Endodermal cell (in vitro differentiated cells): ENCODE measurements around the gene SCUBE1. TPM values are rescaled to one million over a fixed set of nuclear protein-coding genes. Genes with fewer than 3 reads are reported as not detected.
A peak's percentile ranks its signal among the peaks of the same experiment; 100 is the strongest.

Experiments
- DNase-seq: peaks from one replicate; pipeline ENCODE4 v3.0.0-alpha.2; 2017
- H3K27ac ChIP-seq: 2 replicates; pipeline ENCODE4 v1.5.1; 2013; ENCODE audit warnings: mild to moderate bottlenecking, low read depth, low read length, moderate library complexity
- H3K27me3 ChIP-seq: 2 replicates; pipeline ENCODE4 v1.6.1; 2013; ENCODE audit warnings: mild to moderate bottlenecking, low read length, moderate library complexity; ENCODE audit not compliant: insufficient read depth, control insufficient read depth, poor library complexity, severe bottlenecking
- H3K36me3 ChIP-seq: 2 replicates; pipeline ENCODE4 v1.7.0; 2013; ENCODE audit warnings: mild to moderate bottlenecking, low read length, moderate library complexity; ENCODE audit not compliant: control insufficient read depth, insufficient read depth
- H3K4me1 ChIP-seq: one replicate; pipeline ENCODE4 v1.7.0; 2013; ENCODE audit warnings: low read length; ENCODE audit not compliant: control insufficient read depth, insufficient read depth
- H3K4me3 ChIP-seq: 2 replicates; pipeline ENCODE4 v1.5.1; 2013; ENCODE audit warnings: mild to moderate bottlenecking, low read length, moderate library complexity
- H3K9ac ChIP-seq: 2 replicates; pipeline ENCODE4 v1.6.1; 2013; ENCODE audit warnings: mild to moderate bottlenecking, low read length, moderate library complexity; ENCODE audit not compliant: poor library complexity, severe bottlenecking; ENCODE audit errors: extremely low read depth
- H3K9me3 ChIP-seq: 2 replicates; pipeline ENCODE4 v1.6.1; 2013; ENCODE audit warnings: mild to moderate bottlenecking, low read length, moderate library complexity; ENCODE audit not compliant: control insufficient read depth
- H3K27ac Mint-ChIP-seq: 2 replicates; pipeline ENCODE4 v1.8.0; 2020; ENCODE audit warnings: mixed read lengths
- H3K27me3 Mint-ChIP-seq: 2 replicates; pipeline ENCODE4 v1.8.0; 2021; ENCODE audit warnings: mild to moderate bottlenecking, mixed read lengths; ENCODE audit not compliant: insufficient read depth
- H3K36me3 Mint-ChIP-seq: 2 replicates; pipeline ENCODE4 v1.8.0; 2020; ENCODE audit warnings: low read depth, mixed read lengths
- H3K4me1 Mint-ChIP-seq: 2 replicates; pipeline ENCODE4 v1.8.0; 2020; ENCODE audit warnings: mixed read lengths
- H3K4me3 Mint-ChIP-seq: 2 replicates; pipeline ENCODE4 v1.8.0; 2020; ENCODE audit warnings: mild to moderate bottlenecking, moderate library complexity, mixed read lengths
- H3K9me3 Mint-ChIP-seq: 2 replicates; pipeline ENCODE4 v1.8.0; 2020; ENCODE audit warnings: mild to moderate bottlenecking, mixed read lengths
- CTCF ChIP-seq: fragments of 200-600 bp; sonication (generic); conservative IDR thresholded peaks from 2 replicates; pipeline ENCODE4 v1.5.0; 2021; ENCODE audit warnings: antibody characterized with exemption, mild to moderate bottlenecking
- WGBS, 2 experiments: methylation state at CpG; one replicate each; pipeline versions ENCODE4 v1.1.5 to v1.1.7; 2013; ENCODE audit warnings: missing lambda C conversion rate in 2 of 2, mixed read lengths in 1 of 2; ENCODE audit not compliant: insufficient coverage in 1 of 2, insufficient read length in 1 of 2; 5-methylcytosine and 5-hydroxymethylcytosine counted together
- total RNA-seq, 2 donors: library from RNA; stranded (reverse); fragmentation: NEBNext Ultra II Directional in 1 of 2; extraction: Animal tissue kit (Norgen Biotek cat#: 25700) in 1 of 2; gene quantifications; 2 replicates in 1 of 2; 3 replicates in 1 of 2; pipeline ENCODE4 v1.2.1, GENCODE V29; 2021

The SCUBE1 gene
- total RNA-seq, 2 donors from 2014 or later, result 0.13 to 0.95 TPM

- no peak for DNase-seq
- Mint-ChIP-seq H3K36me3 (no peaks in the 10 kb centered on the region), H3K9me3 (no peaks in the 10 kb centered on the region), H3K4me1 (peaks cover 7% of the 10 kb centered on the region), H3K27ac (no peak overlapping the region), H3K4me3 (no peak overlapping the region), H3K27me3 (peaks cover 7% of the 10 kb centered on the region)
- Histone ChIP-seq H3K4me3 (no peak overlapping the region), H3K9ac (no peak overlapping the region), H3K27me3 (no peaks in the 10 kb centered on the region), H3K9me3 (no peaks in the 10 kb centered on the region), H3K27ac (no peak overlapping the region), H3K36me3 (no peaks in the 10 kb centered on the region), H3K4me1 (no peaks in the 10 kb centered on the region)
- WGBS, 2 experiments, result 90 to 94% methylated on average over 8 to 18 of the region's 18 CpGs
- TF ChIP-seq CTCF, result no peak
Measured at GRCh38 chr22:43298062-43298801, 44.9 kb downstream of the SCUBE1 start.

GRCh38 chr22:43297270-43298061 lies 45.7 kb downstream of the SCUBE1 start:
- H3K36me3 ChIP-seq, result no peaks in the 10 kb centered on the region
- WGBS, 2 experiments, result 91 to 94% methylated on average over 5 to 18 of the region's 18 CpGs
- peak overlapping the region; percentile 61 for H3K27ac ChIP-seq
- H3K9ac ChIP-seq, result no peak overlapping the region
- TF ChIP-seq CTCF, result no peak
- no peak overlapping the region for H3K4me3 ChIP-seq
- H3K4me1 Mint-ChIP-seq, result peaks cover 7% of the 10 kb centered on the region
- no peaks in the 10 kb centered on the region for H3K4me1 ChIP-seq
- no peaks in the 10 kb centered on the region for H3K27me3 ChIP-seq
- H3K9me3 Mint-ChIP-seq, result no peaks in the 10 kb centered on the region
- DNase-seq, result no peak
- peaks cover 7% of the 10 kb centered on the region for H3K27me3 Mint-ChIP-seq
- no peak overlapping the region for H3K27ac Mint-ChIP-seq
- H3K4me3 Mint-ChIP-seq, result no peak overlapping the region
- H3K9me3 ChIP-seq, result no peaks in the 10 kb centered on the region
- no peaks in the 10 kb centered on the region for H3K36me3 Mint-ChIP-seq

GRCh38 chr22:43296276-43296902 lies 46.8 kb downstream of the SCUBE1 start:
- WGBS, 2 experiments, result 81 to 93% methylated on average over 8 to 16 of the region's 16 CpGs
- H3K27me3 Mint-ChIP-seq, result peaks cover 7% of the 10 kb centered on the region

More at GRCh38 chr22:43296276-43296902, 46.8 kb downstream of the SCUBE1 start:
- no peak for TF ChIP-seq CTCF
- H3K27ac Mint-ChIP-seq, result no peak overlapping the region
- Histone ChIP-seq H3K4me1 (no peaks in the 10 kb centered on the region), H3K9ac (no peak overlapping the region), H3K4me3 (no peak overlapping the region), H3K27ac (peak overlapping the region; percentile 61), H3K9me3 (no peaks in the 10 kb centered on the region), H3K36me3 (no peaks in the 10 kb centered on the region), H3K27me3 (no peaks in the 10 kb centered on the region)
- DNase-seq, result no peak
- no peaks in the 10 kb centered on the region for H3K9me3 Mint-ChIP-seq
- H3K4me1 Mint-ChIP-seq, result peaks cover 7% of the 10 kb centered on the region
- no peak overlapping the region for H3K4me3 Mint-ChIP-seq
- no peaks in the 10 kb centered on the region for H3K36me3 Mint-ChIP-seq
